IMR-90 (cell line): ENCODE measurements around the gene TNFAIP8L1. TPM values are rescaled to one million over a fixed set of nuclear protein-coding genes. Genes with fewer than 3 reads are reported as not detected.

ENCODE experiments used
- ATAC-seq: fragments of 200-7000 bp; cut with Tn5 transposase; 2 replicates; pipeline ENCODE4 v1.9.1; 2020; ENCODE audit warnings: low read depth, mild to moderate bottlenecking, moderate library complexity
- BruUV-seq: library from RNA; stranded (reverse); fragments of 400-500 nt; replicated peaks from 2 replicates; lab custom pipeline; 2021; lab: Mats Ljungman, UMichigan
- CTCF ChIA-PET: fragments of 300-600 bp; formaldehyde crosslinking; extraction: SDS; loops from one replicate; lab custom pipeline; 2021; ENCODE audit warnings: antibody characterized with exemption; lab: Yijun Ruan, JAX
- POLR2A ChIA-PET: fragments of 300-600 bp; sonication (Branson Sonifier 250); formaldehyde crosslinking; loops from one replicate; lab custom pipeline; 2022; ENCODE audit warnings: antibody characterized with exemption; ENCODE audit not compliant: unreplicated experiment; lab: Charles Lee
- DNase-seq: peaks from one replicate; pipeline ENCODE4 v3.0.0; 2013
- H2AFZ ChIP-seq: replicated peaks from 2 replicates; pipeline ENCODE3; 2013; ENCODE audit warnings: low read length, mild to moderate bottlenecking; ENCODE audit not compliant: poor library complexity
- H2AK5ac ChIP-seq: 2 replicates; pipeline ENCODE4 v1.6.1; 2013; ENCODE audit warnings: low read depth, low read length, inconsistent platforms
- H2AK9ac ChIP-seq: replicated peaks from 2 replicates; pipeline ENCODE3; 2013; ENCODE audit warnings: mild to moderate bottlenecking, low read depth, low read length, moderate library complexity; ENCODE audit not compliant: poor library complexity
- H2BK120ac ChIP-seq: 2 replicates; pipeline ENCODE4 v1.6.1; 2013; ENCODE audit warnings: low read depth, low read length, inconsistent platforms
- H2BK15ac ChIP-seq: 3 replicates; pipeline ENCODE4 v1.6.1; 2013; ENCODE audit warnings: low read depth, low read length, inconsistent platforms
- H2BK20ac ChIP-seq: 2 replicates; pipeline ENCODE4 v1.6.1; 2013; ENCODE audit warnings: low read depth, mild to moderate bottlenecking, inconsistent platforms, low read length, moderate library complexity
- H2BK5ac ChIP-seq: 2 replicates; pipeline ENCODE4 v1.6.1; 2013; ENCODE audit warnings: mild to moderate bottlenecking, low read depth, low read length, inconsistent platforms; ENCODE audit not compliant: poor library complexity, severe bottlenecking
- H3K14ac ChIP-seq: replicated peaks from 2 replicates; pipeline ENCODE4 v1.6.1; 2013; ENCODE audit warnings: low read depth, low read length, inconsistent platforms
- H3K18ac ChIP-seq: 2 replicates; pipeline ENCODE4 v1.6.1; 2013; ENCODE audit warnings: low read depth, low read length, control low read depth
- H3K23ac ChIP-seq: 2 replicates; pipeline ENCODE4 v1.6.1; 2013; ENCODE audit warnings: low read depth, low read length, inconsistent platforms
- H3K27ac ChIP-seq: 2 replicates; pipeline ENCODE4 v1.5.1; 2013; ENCODE audit warnings: mild to moderate bottlenecking, control low read depth, low read length; ENCODE audit not compliant: insufficient read depth
- H3K27me3 ChIP-seq: 2 replicates; pipeline ENCODE4 v1.6.1; 2013; ENCODE audit warnings: low read length; ENCODE audit not compliant: control insufficient read depth, insufficient read depth
- H3K36me3 ChIP-seq: 2 replicates; pipeline ENCODE4 v1.6.1; 2013; ENCODE audit warnings: low read length, mixed read lengths; ENCODE audit not compliant: control insufficient read depth, insufficient read depth
- H3K4ac ChIP-seq: 2 replicates; pipeline ENCODE4 v1.6.1; 2013; ENCODE audit warnings: low read depth, low read length, inconsistent platforms
- H3K4me1 ChIP-seq: 2 replicates; pipeline ENCODE4 v1.6.1; 2013; ENCODE audit warnings: low read length, mixed read lengths; ENCODE audit not compliant: control insufficient read depth, insufficient read depth
- H3K4me2 ChIP-seq: 2 replicates; pipeline ENCODE4 v1.6.1; 2013; ENCODE audit warnings: low read depth, mild to moderate bottlenecking, control low read depth, low read length, moderate library complexity
- H3K4me3 ChIP-seq: 2 replicates; pipeline ENCODE4 v1.5.1; 2013; ENCODE audit warnings: low read depth, mild to moderate bottlenecking, control low read depth, low read length, moderate library complexity; ENCODE audit not compliant: insufficient read depth
- H3K56ac ChIP-seq: 2 replicates; pipeline ENCODE4 v1.6.1; 2013; ENCODE audit warnings: low read length, inconsistent platforms; ENCODE audit not compliant: insufficient read depth; ENCODE audit errors: extremely low read depth
- H3K79me1 ChIP-seq, 2 experiments: 2 replicates each; pipeline ENCODE4 v1.6.1; 2013; ENCODE audit warnings: low read length in 2 of 2, inconsistent platforms in 1 of 2, low read depth in 1 of 2
- H3K9ac ChIP-seq: 2 replicates; pipeline ENCODE4 v1.6.1; 2013; ENCODE audit warnings: low read depth, low read length, control low read depth
- H3K9me1 ChIP-seq: 2 replicates; pipeline ENCODE4 v1.6.1; 2013; ENCODE audit warnings: low read length, inconsistent platforms; ENCODE audit not compliant: insufficient read depth
- H3K9me3 ChIP-seq: 2 replicates; pipeline ENCODE4 v1.6.1; 2013; ENCODE audit warnings: low read length; ENCODE audit not compliant: control insufficient read depth, insufficient read depth
- H4K20me1 ChIP-seq: 2 replicates; pipeline ENCODE4 v1.6.1; 2013; ENCODE audit warnings: low read length, inconsistent platforms; ENCODE audit not compliant: insufficient read depth
- H4K5ac ChIP-seq: 2 replicates; pipeline ENCODE4 v1.6.1; 2013; ENCODE audit warnings: mild to moderate bottlenecking, low read depth, low read length, control low read depth
- H4K8ac ChIP-seq, 2 experiments: 2 replicates each; pipeline ENCODE4 v1.6.1; 2013; ENCODE audit warnings: low read depth in 2 of 2, low read length in 2 of 2, control low read depth in 1 of 2, inconsistent platforms in 1 of 2
- H4K91ac ChIP-seq: 2 replicates; pipeline ENCODE4 v1.6.1; 2013; ENCODE audit warnings: low read depth, low read length, inconsistent platforms; ENCODE audit not compliant: insufficient read depth
- BHLHE40 ChIP-seq: fragments of 150-350 bp; IDR thresholded peaks from 2 replicates; pipeline ENCODE4 v1.6.1; 2016; ENCODE audit warnings: mild to moderate bottlenecking, low read depth, low read length
- CEBPB ChIP-seq: IDR thresholded peaks from 2 replicates; pipeline ENCODE4 v1.6.1; 2012; ENCODE audit warnings: low read depth, low read length, improper control_type of control experiment
- CHD1 ChIP-seq: IDR thresholded peaks from 2 replicates; pipeline ENCODE4 v1.6.1; 2012; ENCODE audit warnings: low read depth, low read length, improper control_type of control experiment
- FOS ChIP-seq: fragments of 150-350 bp; IDR thresholded peaks from 2 replicates; pipeline ENCODE4 v1.6.1; 2016; ENCODE audit warnings: low read depth, low read length
- MAFK ChIP-seq: IDR thresholded peaks from 2 replicates; pipeline ENCODE4 v1.6.1; 2012; ENCODE audit warnings: low read depth, low read length, improper control_type of control experiment
- MAZ ChIP-seq: IDR thresholded peaks from 2 replicates; pipeline ENCODE4 v1.6.1; 2012; ENCODE audit warnings: low read depth, mild to moderate bottlenecking, low read length, improper control_type of control experiment, moderate library complexity, borderline replicate concordance
- MXI1 ChIP-seq: IDR thresholded peaks from 2 replicates; pipeline ENCODE4 v1.6.1; 2012; ENCODE audit warnings: low read depth, mild to moderate bottlenecking, low read length, moderate library complexity, borderline replicate concordance
- NFE2L2 ChIP-seq: fragments of 150-350 bp; IDR thresholded peaks from 2 replicates; pipeline ENCODE4 v1.6.1; 2016; ENCODE audit warnings: low read depth, mild to moderate bottlenecking, low read length
- POLR2A ChIP-seq: IDR thresholded peaks from 2 replicates; pipeline ENCODE4 v1.6.1; 2012; ENCODE audit warnings: mild to moderate bottlenecking, low read depth, low read length
- RAD21 ChIP-seq: IDR thresholded peaks from 2 replicates; pipeline ENCODE4 v1.6.1; 2012; ENCODE audit warnings: low read length, improper control_type of control experiment
- RCOR1 ChIP-seq: IDR thresholded peaks from 2 replicates; pipeline ENCODE4 v1.6.1; 2012; ENCODE audit warnings: mild to moderate bottlenecking, low read length, improper control_type of control experiment; ENCODE audit not compliant: insufficient replicate concordance
- RFX5 ChIP-seq: IDR thresholded peaks from 2 replicates; pipeline ENCODE4 v1.8.0; 2012; ENCODE audit warnings: low read depth, mild to moderate bottlenecking, low read length, moderate library complexity
- SMC3 ChIP-seq: fragments of 150-350 bp; IDR thresholded peaks from 2 replicates; pipeline ENCODE4 v1.6.1; 2016; ENCODE audit warnings: low read depth, mild to moderate bottlenecking, antibody characterized with exemption, low read length, moderate library complexity
- WGBS, 2 experiments: methylation state at CpG; one replicate each; pipeline versions ENCODE4 v1.1.5 to v1.1.7; 2013; ENCODE audit warnings: missing lambda C conversion rate in 2 of 2; ENCODE audit not compliant: insufficient read length in 1 of 2; ENCODE audit errors: extremely low coverage in 2 of 2; 5-methylcytosine and 5-hydroxymethylcytosine counted together
- dilution Hi-C: fragments of 300-500 bp; cut with HindIII; formaldehyde crosslinking; loops from one replicate; pipeline ENCODE4 v1.14.3; 2018; ENCODE audit warnings: low sequenced_read_pairs; ENCODE audit not compliant: unreplicated experiment
- in situ Hi-C: fragments of 300-500 bp; cut with MboI; formaldehyde crosslinking; loops from 3 replicates; pipeline ENCODE4 v1.14.3; 2019; ENCODE audit warnings: low sequenced_read_pairs, inconsistent platforms, mixed read lengths
- intact Hi-C: fragments of 100-400 bp; cut with micrococcal nuclease; formaldehyde crosslinking; loops from 2 replicates; pipeline ENCODE4 v1.10.0; 2022
- polyA plus RNA-seq, 3 experiments: library from polyadenylated mRNA; depleted of rRNA; stranded (reverse); fragments of >200 nt; gene quantifications; 2 replicates each; pipeline ENCODE4 v1.2.3, GENCODE V29; 2012; ENCODE audit warnings: low replicate concordance in 1 of 3
- total RNA-seq: library from RNA; depleted of rRNA; stranded (reverse); fragments of >200 nt; gene quantifications from 2 replicates; pipeline ENCODE4 v1.2.3, GENCODE V29; 2012
- TF ChIP-seq, protein P1 (sequence below): fragments of 150-350 bp; IDR thresholded peaks from 2 replicates; pipeline ENCODE4 v1.6.1; 2016; ENCODE audit warnings: low read depth, mild to moderate bottlenecking, low read length, moderate library complexity, borderline replicate concordance
- TF ChIP-seq, protein P2 (sequence below): fragments of 150-350 bp; IDR thresholded peaks from 2 replicates; pipeline ENCODE4 v1.6.1; 2017; ENCODE audit warnings: mild to moderate bottlenecking, antibody characterized with exemption, low read length, low read depth
- TF ChIP-seq, protein P3 (sequence below): conservative IDR thresholded peaks from 2 replicates; pipeline ENCODE4 v1.5.1; 2012; ENCODE audit warnings: mild to moderate bottlenecking, low read depth, low read length, improper control_type of control experiment

TNFAIP8L1 gene
- total and polyA plus RNA-seq, 2 of the 4 experiments (the other 2 are of a cell fraction) = 2.5 to 6.0 TPM

DNA sequence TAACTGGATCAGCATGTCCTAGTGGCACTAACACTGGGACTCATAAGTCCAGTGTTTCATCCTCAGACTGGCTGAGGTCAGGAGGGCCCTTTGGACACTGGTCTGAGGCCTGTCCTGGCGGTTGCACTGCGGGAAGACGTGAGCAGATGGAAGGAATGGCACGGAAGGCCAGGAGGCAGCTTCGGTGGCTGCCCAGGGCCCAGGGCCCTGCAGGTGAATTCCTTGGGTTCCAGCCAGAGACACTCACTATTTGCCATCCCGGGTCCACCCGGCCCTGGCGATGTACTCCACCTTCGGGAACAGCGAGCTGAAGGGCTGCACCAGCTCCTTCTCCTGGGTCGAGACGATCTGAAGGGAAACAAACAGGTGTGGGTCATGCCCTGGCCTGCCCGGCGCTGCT is 58.0 kb downstream of the TNFAIP8L1 start:
- Histone ChIP-seq H3K56ac (no peak overlapping the region), H3K18ac (peak overlapping the region; percentile 10), H3K23ac (peak overlapping the region; percentile 23), H3K4me1 (peaks cover 14% of the 10 kb centered on the region), H4K20me1 (peaks cover 6% of the 10 kb centered on the region; the same call in 1 of the 2 replicates), H2AK5ac (peak overlapping the region; percentile 94), H3K9me3 (no peaks in the 10 kb centered on the region), H4K91ac (peak overlapping the region; percentile 53), H2BK15ac (peak overlapping the region; percentile 72; the same call in 1 of the 3 replicates), H3K79me1 (peaks cover 0 to 28% of the 10 kb centered on the region in 2 experiments; a peak in 3 of 4 replicates), H2BK20ac (peak overlapping the region; percentile 50), H2AFZ (peak overlapping the region; percentile 61), H3K4me3 (no peak overlapping the region), H3K4me2 (no peak overlapping the region), H3K36me3 (peaks cover 78% of the 10 kb centered on the region), H3K14ac (peak overlapping the region; percentile 64), H3K27ac (peak overlapping the region; percentile 67), H3K4ac (peak overlapping the region; percentile 87), H4K8ac (peak overlapping the region; percentile 8 to 86; a peak in 3 of 4 replicates), H2AK9ac (peak overlapping the region; percentile 97), H3K9me1 (peaks cover 18% of the 10 kb centered on the region), H3K27me3 (no peaks in the 10 kb centered on the region), H4K5ac (peak overlapping the region; percentile 14), H3K9ac (no peak overlapping the region), H2BK120ac (peak overlapping the region; percentile 76), H2BK5ac (peak overlapping the region; percentile 85)
- TF ChIP-seq FOS (no peak), MAFK (no peak), RFX5 (no peak), CHD1 (no peak), NFE2L2 (no peak), MAZ (no peak), CEBPB (no peak), BHLHE40 (no peak), MXI1 (no peak), RCOR1 (no peak), RAD21 (no peak), SMC3 (no peak), POLR2A (no peak)
- TF ChIP-seq, protein P1, sequence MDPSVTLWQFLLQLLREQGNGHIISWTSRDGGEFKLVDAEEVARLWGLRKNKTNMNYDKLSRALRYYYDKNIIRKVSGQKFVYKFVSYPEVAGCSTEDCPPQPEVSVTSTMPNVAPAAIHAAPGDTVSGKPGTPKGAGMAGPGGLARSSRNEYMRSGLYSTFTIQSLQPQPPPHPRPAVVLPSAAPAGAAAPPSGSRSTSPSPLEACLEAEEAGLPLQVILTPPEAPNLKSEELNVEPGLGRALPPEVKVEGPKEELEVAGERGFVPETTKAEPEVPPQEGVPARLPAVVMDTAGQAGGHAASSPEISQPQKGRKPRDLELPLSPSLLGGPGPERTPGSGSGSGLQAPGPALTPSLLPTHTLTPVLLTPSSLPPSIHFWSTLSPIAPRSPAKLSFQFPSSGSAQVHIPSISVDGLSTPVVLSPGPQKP = no peak
- TF ChIP-seq, protein P2, sequence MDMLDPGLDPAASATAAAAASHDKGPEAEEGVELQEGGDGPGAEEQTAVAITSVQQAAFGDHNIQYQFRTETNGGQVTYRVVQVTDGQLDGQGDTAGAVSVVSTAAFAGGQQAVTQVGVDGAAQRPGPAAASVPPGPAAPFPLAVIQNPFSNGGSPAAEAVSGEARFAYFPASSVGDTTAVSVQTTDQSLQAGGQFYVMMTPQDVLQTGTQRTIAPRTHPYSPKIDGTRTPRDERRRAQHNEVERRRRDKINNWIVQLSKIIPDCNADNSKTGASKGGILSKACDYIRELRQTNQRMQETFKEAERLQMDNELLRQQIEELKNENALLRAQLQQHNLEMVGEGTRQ = no peak
- TF ChIP-seq, protein P3, sequence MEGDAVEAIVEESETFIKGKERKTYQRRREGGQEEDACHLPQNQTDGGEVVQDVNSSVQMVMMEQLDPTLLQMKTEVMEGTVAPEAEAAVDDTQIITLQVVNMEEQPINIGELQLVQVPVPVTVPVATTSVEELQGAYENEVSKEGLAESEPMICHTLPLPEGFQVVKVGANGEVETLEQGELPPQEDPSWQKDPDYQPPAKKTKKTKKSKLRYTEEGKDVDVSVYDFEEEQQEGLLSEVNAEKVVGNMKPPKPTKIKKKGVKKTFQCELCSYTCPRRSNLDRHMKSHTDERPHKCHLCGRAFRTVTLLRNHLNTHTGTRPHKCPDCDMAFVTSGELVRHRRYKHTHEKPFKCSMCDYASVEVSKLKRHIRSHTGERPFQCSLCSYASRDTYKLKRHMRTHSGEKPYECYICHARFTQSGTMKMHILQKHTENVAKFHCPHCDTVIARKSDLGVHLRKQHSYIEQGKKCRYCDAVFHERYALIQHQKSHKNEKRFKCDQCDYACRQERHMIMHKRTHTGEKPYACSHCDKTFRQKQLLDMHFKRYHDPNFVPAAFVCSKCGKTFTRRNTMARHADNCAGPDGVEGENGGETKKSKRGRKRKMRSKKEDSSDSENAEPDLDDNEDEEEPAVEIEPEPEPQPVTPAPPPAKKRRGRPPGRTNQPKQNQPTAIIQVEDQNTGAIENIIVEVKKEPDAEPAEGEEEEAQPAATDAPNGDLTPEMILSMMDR = no peak
- in situ Hi-C loops = no loop called here
- CTCF ChIA-PET = interaction anchor here (0.6 kb wide), 1 partner anchor 26 kb away, joined by 3 read pairs; no protein-coding TSS in a partner anchor
- POLR2A ChIA-PET = no interaction called here
- 91% methylated on average over 7 of the region's 14 CpGs; no CpG with 5 or more reads in 1 of the 2 experiments for WGBS, 2 experiments
- dilution Hi-C loops = no loop called here
- ATAC-seq (no peak), DNase-seq (no peak)
- no TSS peak for BruUV-seq
- intact Hi-C loops = no loop called here
